Vagina (tissue), 2 donors: ENCODE data around the gene MMP1. TPM values are rescaled to one million over a fixed set of nuclear protein-coding genes. Genes with fewer than 3 reads are reported as not detected.

Experiments
- DNase-seq, 2 donors: peaks; one replicate each; pipeline ENCODE4 v3.0.0-alpha.2; 2017; ENCODE audit errors: extremely low spot score in 2 of 2
- H3K27ac ChIP-seq: fragments of 200-600 bp; sonication (generic); one replicate; pipeline ENCODE4 v1.5.1; 2019
- H3K27me3 ChIP-seq: fragments of 200-600 bp; sonication (generic); one replicate; pipeline ENCODE4 v1.5.1; 2019
- H3K36me3 ChIP-seq, 2 donors: fragments of 200-600 bp; sonication (generic); one replicate each; pipeline ENCODE4 v1.5.1; 2017 to 2019
- H3K4me1 ChIP-seq: fragments of 200-600 bp; sonication (generic); one replicate; pipeline ENCODE4 v1.5.1; 2019
- H3K4me3 ChIP-seq, 2 donors: fragments of 200-600 bp; sonication (generic); 1 replicate in 1 of 2; 2 replicates in 1 of 2; pipeline ENCODE4 v1.5.1; 2016 to 2019
- H3K9me3 ChIP-seq: fragments of 200-600 bp; sonication (generic); one replicate; pipeline ENCODE4 v1.5.1; 2019
- CTCF ChIP-seq, 3 experiments: fragments of 450-650 bp in 2 of 3; fragments of 200-600 bp in 1 of 3; sonication (generic) in 1 of 3; IDR thresholded peaks; one replicate each; pipeline ENCODE4 v1.5.1; 2017 to 2019; ENCODE audit warnings: antibody characterized with exemption in 3 of 3, mild to moderate bottlenecking in 2 of 3, moderate library complexity in 2 of 3
- POLR2A ChIP-seq, 2 donors: fragments of 450-650 bp; IDR thresholded peaks; one replicate each; pipeline ENCODE4 v1.6.1; 2017; ENCODE audit warnings: antibody characterized with exemption in 2 of 2, mild to moderate bottlenecking in 2 of 2, moderate library complexity in 2 of 2
- POLR2AphosphoS5 ChIP-seq, 2 donors: sonication (generic); formaldehyde crosslinking; IDR thresholded peaks; one replicate each; pipeline ENCODE4 v1.9.0; 2017; ENCODE audit warnings: antibody characterized with exemption in 2 of 2, mild to moderate bottlenecking in 2 of 2, low read depth in 1 of 2; ENCODE audit not compliant: insufficient read depth in 1 of 2
- intact Hi-C: fragments of 100-400 bp; cut with DNase I; formaldehyde crosslinking; loops from one replicate; pipeline ENCODE4 v1.15.1; 2023
- total RNA-seq: library from RNA; depleted of rRNA; stranded (reverse); fragments of >200 nt; gene quantifications from one replicate; pipeline ENCODE4 v1.2.3, GENCODE V29; 2016

Gene MMP1
- total RNA-seq, 1 donor from 2014 or later = not detected

- no peaks in the 10 kb centered on the region for H3K36me3 ChIP-seq
- no peak for DNase-seq
- no peak overlapping the region for H3K4me3 ChIP-seq
- intact Hi-C loops = no loop called here
- no peak overlapping the region for H3K27ac ChIP-seq
- H3K9me3 ChIP-seq = no peaks in the 10 kb centered on the region
- TF ChIP-seq CTCF (IDR thresholded peaks at IDR 0.05) (no peak), POLR2AphosphoS5 (IDR thresholded peaks at IDR 0.05; ENCODE audit: insufficient read depth in 1 of 2, low read depth in 1 of 2) (no peak), POLR2A (IDR thresholded peaks at IDR 0.05) (no peak)
- no peaks in the 10 kb centered on the region for H3K27me3 ChIP-seq
- no peaks in the 10 kb centered on the region for H3K4me1 ChIP-seq
These were observed 21.5 kb downstream of the MMP1 start for GRCh38 chr11:102776454-102776853.

GRCh38 chr11:102773386-102773785 is 24.6 kb downstream of the MMP1 start:
- no peaks in the 10 kb centered on the region for H3K4me1 ChIP-seq
- DNase-seq = no peak
- intact Hi-C loops = no loop called here
- H3K9me3 ChIP-seq = no peaks in the 10 kb centered on the region
- H3K4me3 ChIP-seq = no peak overlapping the region
- TF ChIP-seq POLR2A (IDR thresholded peaks at IDR 0.05) = no peak
- TF ChIP-seq POLR2AphosphoS5 (IDR thresholded peaks at IDR 0.05; ENCODE audit: insufficient read depth in 1 of 2, low read depth in 1 of 2) = no peak
- no peak for TF ChIP-seq CTCF (IDR thresholded peaks at IDR 0.05)
- no peak overlapping the region for H3K27ac ChIP-seq
- no peaks in the 10 kb centered on the region for H3K36me3 ChIP-seq
- H3K27me3 ChIP-seq = no peaks in the 10 kb centered on the region

GRCh38 chr11:102771351-102771750 is 26.6 kb downstream of the MMP1 start:
- Histone ChIP-seq H3K27me3 (no peaks in the 10 kb centered on the region), H3K4me3 (no peak overlapping the region), H3K9me3 (no peaks in the 10 kb centered on the region), H3K36me3 (no peaks in the 10 kb centered on the region), H3K4me1 (no peaks in the 10 kb centered on the region), H3K27ac (no peak overlapping the region)
- intact Hi-C loops = no loop called here
- DNase-seq = no peak
- no peak for TF ChIP-seq POLR2AphosphoS5 (IDR thresholded peaks at IDR 0.05; ENCODE audit: insufficient read depth in 1 of 2, low read depth in 1 of 2)

GRCh38 chr11:102770191-102770590 is 27.8 kb downstream of the MMP1 start:
- H3K4me3 ChIP-seq = no peak overlapping the region
- no peaks in the 10 kb centered on the region for H3K36me3 ChIP-seq
- no peak overlapping the region for H3K27ac ChIP-seq
- H3K27me3 ChIP-seq = no peaks in the 10 kb centered on the region
- H3K9me3 ChIP-seq = no peaks in the 10 kb centered on the region
- intact Hi-C loops = no loop called here
- DNase-seq = no peak
- no peaks in the 10 kb centered on the region for H3K4me1 ChIP-seq
- no peak for TF ChIP-seq POLR2AphosphoS5 (IDR thresholded peaks at IDR 0.05; ENCODE audit: insufficient read depth in 1 of 2, low read depth in 1 of 2)
- no peak for TF ChIP-seq CTCF (IDR thresholded peaks at IDR 0.05)
- TF ChIP-seq POLR2A (IDR thresholded peaks at IDR 0.05) = no peak

GRCh38 chr11:102767800-102768199 is 30.2 kb downstream of the MMP1 start:
- no peak for DNase-seq
- Histone ChIP-seq H3K27me3 (no peaks in the 10 kb centered on the region), H3K4me1 (no peaks in the 10 kb centered on the region)

More at GRCh38 chr11:102767800-102768199, 30.2 kb downstream of the MMP1 start:
- no peaks in the 10 kb centered on the region for H3K9me3 ChIP-seq
- TF ChIP-seq POLR2AphosphoS5 (IDR thresholded peaks at IDR 0.05; ENCODE audit: insufficient read depth in 1 of 2, low read depth in 1 of 2) (no peak), POLR2A (IDR thresholded peaks at IDR 0.05) (no peak), CTCF (IDR thresholded peaks at IDR 0.05) (no peak)
- intact Hi-C loops = no loop called here
- no peaks in the 10 kb centered on the region for H3K36me3 ChIP-seq
- no peak overlapping the region for H3K4me3 ChIP-seq
- H3K27ac ChIP-seq = no peak overlapping the region
